Left lung (tissue), 10 donors: ENCODE data around the gene IL1RL2. TPM values are rescaled to one million over a fixed set of nuclear protein-coding genes. Genes with fewer than 3 reads are reported as not detected.
A peak's percentile ranks its signal among the peaks of the same experiment; 100 is the strongest.

ENCODE experiments used
- ATAC-seq: fragments of 200-7000 bp; cut with Tn5 transposase; one replicate; pipeline ENCODE4 v1.9.1; 2020; ENCODE audit warnings: moderate library complexity
- DNase-seq, 4 donors: peaks; one replicate each; pipeline ENCODE4 v3.0.0-alpha.2; 2013 to 2020
- H3K27ac ChIP-seq, 2 donors: fragments of 200-600 bp; sonication (generic) in 1 of 2; one replicate each; pipeline versions ENCODE4 v1.5.0 to v1.8.0; 2020 to 2021
- H3K27me3 ChIP-seq, 2 donors: fragments of 200-600 bp; sonication (generic) in 1 of 2; one replicate each; pipeline versions ENCODE4 v1.5.0 to v1.8.0; 2020 to 2021
- H3K36me3 ChIP-seq, 2 donors: fragments of 200-600 bp; sonication (generic) in 1 of 2; one replicate each; pipeline versions ENCODE4 v1.5.0 to v1.8.0; 2020 to 2021
- H3K4me1 ChIP-seq, 2 donors: fragments of 200-600 bp; one replicate each; pipeline ENCODE4 v1.8.0; 2021
- H3K4me3 ChIP-seq, 2 donors: fragments of 200-600 bp; sonication (generic) in 1 of 2; one replicate each; pipeline versions ENCODE4 v1.5.0 to v1.8.0; 2020 to 2021; ENCODE audit warnings: mild to moderate bottlenecking in 1 of 2
- H3K9me3 ChIP-seq, 2 donors: fragments of 200-600 bp; sonication (generic) in 1 of 2; one replicate each; pipeline versions ENCODE4 v1.5.0 to v1.8.0; 2020 to 2021
- CTCF ChIP-seq, 2 donors: fragments of 200-600 bp; sonication (generic) in 1 of 2; IDR thresholded peaks; one replicate each; pipeline versions ENCODE4 v1.5.0 to v1.8.0; 2021; ENCODE audit warnings: antibody characterized with exemption in 2 of 2
- intact Hi-C, 2 donors: fragments of 100-400 bp; cut with DNase I; formaldehyde crosslinking; loops; one replicate each; pipeline versions ENCODE4 v1.11.2 to v1.14.2; 2022
- polyA plus RNA-seq, 6 donors: library from polyadenylated mRNA; unstranded; fragments of 120-200 nt; gene quantifications; one replicate each; pipeline ENCODE4 v1.2.1, GENCODE V29; 2013; ENCODE audit not compliant: insufficient read length in 6 of 6
- total RNA-seq, 2 donors: library from RNA; stranded (reverse); fragmentation: NEBNext Ultra II Directional; extraction: Animal tissue kit (Norgen Biotek cat#: 25700); gene quantifications; one replicate each; pipeline ENCODE4 v1.2.1, GENCODE V29; 2021
- donor health status: DM: no; HTN: yes; CAD: no.
- donor health status: DM: no; HTN: no; CAD: no.

Gene IL1RL2
- total and polyA plus RNA-seq, 8 donors = 0.91 to 2.5 (median 1.5) TPM

GRCh38 chr2:102185347-102185746 lies 1.5 kb upstream of the IL1RL2 start:
- Histone ChIP-seq H3K36me3 (no peaks in the 10 kb centered on the region), H3K27me3 (peaks cover 0 to 10% of the 10 kb centered on the region in 2 donors), H3K9me3 (no peaks in the 10 kb centered on the region), H3K4me1 (peaks cover 0 to 11% of the 10 kb centered on the region in 2 donors), H3K4me3 (no peak overlapping the region), H3K27ac (no peak overlapping the region)
- no peak for ATAC-seq
- peak; percentile 38 to 39 for TF ChIP-seq CTCF (IDR thresholded peaks at IDR 0.05)
- intact Hi-C loops = no loop called here
- peak in 1 of 4 donors; percentile 16 for DNase-seq

GRCh38 chr2:102187496-102188150 lies 800 bp downstream of the IL1RL2 start:
- Histone ChIP-seq H3K36me3 (no peaks in the 10 kb centered on the region), H3K4me3 (peak overlapping the region; percentile 47 to 48), H3K4me1 (peaks cover 0 to 11% of the 10 kb centered on the region in 2 donors), H3K9me3 (no peaks in the 10 kb centered on the region), H3K27me3 (peaks cover 0 to 10% of the 10 kb centered on the region in 2 donors), H3K27ac (peak overlapping the region; percentile 61 to 63)
- peak in 1 of 2 donors; percentile 33 for TF ChIP-seq CTCF (IDR thresholded peaks at IDR 0.05)
- intact Hi-C loops = no loop called here
- DNase-seq (peak in 3 of 4 donors; percentile 57 to 90 (median 68)), ATAC-seq (peak; percentile 77)

- Histone ChIP-seq H3K27me3 (peaks cover 0 to 10% of the 10 kb centered on the region in 2 donors), H3K36me3 (no peaks in the 10 kb centered on the region), H3K27ac (no peak overlapping the region), H3K4me3 (no peak overlapping the region), H3K4me1 (peaks cover 0 to 5% of the 10 kb centered on the region in 2 donors), H3K9me3 (no peaks in the 10 kb centered on the region)
- DNase-seq (peak in 1 of 4 donors; percentile 54), ATAC-seq (no peak)
- TF ChIP-seq CTCF (IDR thresholded peaks at IDR 0.05) = no peak
- intact Hi-C loops = no loop called here
These were observed 3.7 kb downstream of the IL1RL2 start for GRCh38 chr2:102190430-102191107.

GRCh38 chr2:102191501-102191900 lies 4.7 kb downstream of the IL1RL2 start:
- Histone ChIP-seq H3K9me3 (no peaks in the 10 kb centered on the region), H3K36me3 (no peaks in the 10 kb centered on the region), H3K4me3 (no peak overlapping the region), H3K4me1 (peaks cover 0 to 5% of the 10 kb centered on the region in 2 donors), H3K27me3 (peaks cover 0 to 10% of the 10 kb centered on the region in 2 donors), H3K27ac (no peak overlapping the region)
- TF ChIP-seq CTCF (IDR thresholded peaks at IDR 0.05) = no peak
- ATAC-seq (no peak), DNase-seq (no peak)
- intact Hi-C loops = no loop called here

GRCh38 chr2:102193074-102193473 lies 6.3 kb downstream of the IL1RL2 start:
- H3K9me3 ChIP-seq = no peaks in the 10 kb centered on the region
- no peak for DNase-seq
- H3K27me3 ChIP-seq = no peaks in the 10 kb centered on the region
- no peak overlapping the region for H3K4me3 ChIP-seq
- H3K27ac ChIP-seq = no peak overlapping the region
- peaks cover 0 to 1% of the 10 kb centered on the region in 2 donors for H3K4me1 ChIP-seq
- TF ChIP-seq CTCF (IDR thresholded peaks at IDR 0.05) = no peak
- H3K36me3 ChIP-seq = no peaks in the 10 kb centered on the region
- intact Hi-C loops = no loop called here
- ATAC-seq = no peak
